Fibroblast of mammary gland (primary cell): ENCODE results near the gene RECK.
A peak's percentile ranks its signal among the peaks of the same experiment; 100 is the strongest.
"Not testable (repeated sequence)": the region's sequence is repeated elsewhere in the genome, so short reads cannot be mapped to it uniquely, and the experiment has no call there.

ENCODE experiments used
- DNase-seq: peaks from one replicate; pipeline ENCODE4 v3.0.0-alpha.2; 2010; ENCODE audit warnings: low read depth
- H3K4me3 ChIP-seq: 2 replicates; pipeline ENCODE4 v1.5.1; 2011; ENCODE audit warnings: low read depth, mild to moderate bottlenecking, low read length, moderate library complexity; ENCODE audit not compliant: control insufficient read depth
- TF ChIP-seq, protein P1 (sequence below): conservative IDR thresholded peaks from 2 replicates; pipeline ENCODE4 v1.5.1; 2011; ENCODE audit warnings: low read depth, low read length, inconsistent platforms; ENCODE audit not compliant: control insufficient read depth, insufficient read depth

The RECK gene

DNA sequence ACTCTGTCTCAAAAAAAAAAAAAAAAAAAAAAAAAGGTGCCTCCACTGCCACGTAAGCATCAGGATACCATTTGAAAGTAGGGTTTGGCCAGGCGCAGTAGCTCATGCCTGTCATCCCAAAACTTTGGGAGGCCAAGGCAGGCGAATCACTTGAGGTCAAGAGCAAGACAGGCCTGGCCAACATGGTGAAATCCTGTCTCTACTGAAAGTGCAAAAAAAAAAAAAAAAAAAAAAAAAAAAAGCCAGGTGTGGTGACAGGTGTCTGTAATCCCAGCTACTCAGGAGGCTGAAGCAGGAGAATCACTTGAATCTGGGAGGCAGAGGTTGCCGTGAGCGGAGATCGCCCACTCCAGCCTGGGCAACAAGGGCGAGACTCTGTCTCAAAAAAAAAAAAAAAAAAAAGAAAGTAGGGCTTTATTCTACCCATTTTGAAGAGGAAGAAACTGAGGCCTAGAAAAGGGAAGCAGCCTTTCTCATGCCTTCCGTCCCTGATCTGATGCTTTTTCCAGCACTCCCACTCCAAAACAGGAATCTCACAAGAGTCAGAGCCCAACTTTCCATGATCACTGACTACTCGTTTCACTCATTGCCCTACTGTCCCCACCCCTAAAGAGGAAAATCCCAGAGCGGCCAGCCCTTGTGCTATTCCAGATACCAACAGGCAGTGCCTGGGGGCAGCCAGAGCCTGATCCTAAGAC lies 116.2 kb downstream of the RECK start:
- TF ChIP-seq, protein P1, sequence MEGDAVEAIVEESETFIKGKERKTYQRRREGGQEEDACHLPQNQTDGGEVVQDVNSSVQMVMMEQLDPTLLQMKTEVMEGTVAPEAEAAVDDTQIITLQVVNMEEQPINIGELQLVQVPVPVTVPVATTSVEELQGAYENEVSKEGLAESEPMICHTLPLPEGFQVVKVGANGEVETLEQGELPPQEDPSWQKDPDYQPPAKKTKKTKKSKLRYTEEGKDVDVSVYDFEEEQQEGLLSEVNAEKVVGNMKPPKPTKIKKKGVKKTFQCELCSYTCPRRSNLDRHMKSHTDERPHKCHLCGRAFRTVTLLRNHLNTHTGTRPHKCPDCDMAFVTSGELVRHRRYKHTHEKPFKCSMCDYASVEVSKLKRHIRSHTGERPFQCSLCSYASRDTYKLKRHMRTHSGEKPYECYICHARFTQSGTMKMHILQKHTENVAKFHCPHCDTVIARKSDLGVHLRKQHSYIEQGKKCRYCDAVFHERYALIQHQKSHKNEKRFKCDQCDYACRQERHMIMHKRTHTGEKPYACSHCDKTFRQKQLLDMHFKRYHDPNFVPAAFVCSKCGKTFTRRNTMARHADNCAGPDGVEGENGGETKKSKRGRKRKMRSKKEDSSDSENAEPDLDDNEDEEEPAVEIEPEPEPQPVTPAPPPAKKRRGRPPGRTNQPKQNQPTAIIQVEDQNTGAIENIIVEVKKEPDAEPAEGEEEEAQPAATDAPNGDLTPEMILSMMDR = no peak
- H3K4me3 ChIP-seq = no peak overlapping the region
- DNase-seq = no peak

DNA sequence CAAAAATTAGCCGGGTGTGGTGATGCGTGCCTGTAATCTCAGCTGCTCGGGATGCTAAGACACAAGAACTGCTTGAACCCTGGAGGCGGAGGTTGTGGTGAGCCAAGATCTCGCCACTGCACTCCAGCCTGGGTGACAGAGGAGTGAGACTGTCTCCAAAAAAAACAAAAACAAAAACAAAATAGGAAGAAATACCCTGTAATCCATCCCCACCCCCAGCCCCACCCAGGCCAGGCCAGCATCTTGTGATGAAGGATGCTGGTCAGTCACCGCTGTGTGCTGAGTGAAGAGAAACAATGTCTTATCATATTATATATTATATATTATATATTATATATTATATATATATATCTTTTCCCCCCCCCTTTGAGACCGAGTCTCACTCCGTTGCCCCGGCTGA lies 117.0 kb downstream of the RECK start:
- no peak overlapping the region for H3K4me3 ChIP-seq
- TF ChIP-seq, protein P1 = no peak
- no peak for DNase-seq

DNA sequence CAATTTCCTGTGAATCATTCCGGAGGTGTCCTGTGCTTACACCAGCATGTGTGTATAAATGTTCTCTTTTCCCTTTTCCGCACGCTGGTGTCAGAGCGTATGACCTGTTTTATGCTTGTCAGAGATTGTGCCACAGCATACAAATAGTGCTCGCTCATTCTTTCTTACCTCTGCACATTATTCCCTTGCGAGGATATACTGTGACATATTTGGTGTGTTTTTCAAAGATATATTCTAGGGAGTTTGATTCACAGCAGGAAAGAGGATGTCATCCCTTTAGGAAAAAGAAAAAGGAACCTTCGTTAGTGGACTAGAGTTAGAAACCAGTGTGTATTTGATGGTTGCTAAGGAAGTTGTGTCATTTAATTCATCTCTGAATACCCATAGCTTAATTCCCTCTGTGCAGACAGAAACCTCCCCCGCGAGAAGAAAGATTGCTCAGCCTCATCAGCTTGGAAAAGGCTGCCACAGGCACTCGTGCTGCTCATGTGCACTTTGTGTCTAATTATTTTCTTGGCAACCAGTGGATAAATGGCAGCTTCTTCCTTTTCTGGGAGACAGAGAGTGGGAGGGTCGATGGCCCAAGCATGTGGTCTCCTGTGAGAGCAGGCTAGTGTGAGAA lies 117.7 kb downstream of the RECK start:
- TF ChIP-seq, protein P1 = no peak
- DNase-seq = peak; percentile 84
- H3K4me3 ChIP-seq = no peak overlapping the region

DNA sequence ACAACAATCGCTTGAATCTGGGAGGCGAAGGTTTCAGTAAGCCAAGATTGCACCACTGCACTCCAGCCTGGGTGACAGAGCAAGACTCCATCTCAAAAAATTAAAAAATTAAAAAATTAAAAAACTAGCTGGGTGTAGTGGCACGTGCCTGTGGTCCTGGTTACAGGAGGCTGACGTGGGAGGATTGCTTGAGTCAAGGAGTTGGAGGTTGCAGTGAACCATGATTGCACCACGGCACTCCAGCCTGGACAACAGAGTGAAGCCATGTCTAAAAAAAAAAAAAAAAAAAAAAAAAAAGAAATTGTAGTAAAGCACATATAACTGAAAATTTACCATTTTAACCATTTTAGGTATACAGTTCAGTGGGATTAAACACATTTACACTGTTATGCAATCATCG lies 119.4 kb downstream of the RECK start:
- DNase-seq = no peak
- TF ChIP-seq, protein P1 = no peak
- H3K4me3 ChIP-seq = no peak overlapping the region

DNA sequence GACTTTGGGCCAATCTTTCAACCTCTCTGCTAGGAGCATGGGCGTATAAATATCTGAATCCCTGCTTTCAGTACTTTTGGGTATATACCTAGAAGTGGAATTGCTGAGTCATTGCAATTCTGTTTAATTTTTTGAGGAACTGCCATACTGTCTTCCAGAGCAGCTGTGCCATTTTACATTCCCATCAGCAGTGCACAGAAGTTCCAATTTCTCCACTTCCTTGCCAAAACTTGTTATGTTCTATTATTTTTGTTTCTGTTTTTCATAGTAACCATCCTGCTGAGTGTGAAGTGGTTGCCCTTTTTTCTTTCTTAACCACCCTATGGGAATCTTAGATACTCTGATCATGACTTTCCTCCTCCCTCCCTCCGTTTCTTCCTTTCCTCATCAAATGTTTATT lies 121.4 kb downstream of the RECK start:
- DNase-seq = peak; percentile 28
- TF ChIP-seq, protein P1 = no peak
- H3K4me3 ChIP-seq = no peak overlapping the region

DNA sequence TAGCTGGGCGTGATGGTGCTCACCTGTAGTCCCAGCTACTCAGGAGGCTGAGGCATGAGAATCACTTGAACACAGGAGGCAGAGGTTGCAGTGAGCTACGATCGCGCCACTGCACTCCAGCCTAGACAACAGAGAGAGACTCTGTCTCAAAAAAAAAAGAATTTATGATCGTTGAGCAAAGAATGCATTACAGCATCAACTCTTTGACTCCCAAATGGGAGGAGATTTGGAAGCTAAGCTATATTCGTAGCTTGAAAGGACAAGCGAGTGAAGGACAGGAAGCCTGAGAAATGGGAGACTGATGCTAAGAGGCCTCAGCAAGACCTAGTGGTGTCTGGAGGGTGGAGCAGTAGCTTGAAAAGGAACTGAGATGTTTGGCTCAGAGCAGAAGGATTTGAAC lies 122.2 kb downstream of the RECK start:
- peak; percentile 41 for DNase-seq
- H3K4me3 ChIP-seq = no peak overlapping the region
- TF ChIP-seq, protein P1 = no peak

DNA sequence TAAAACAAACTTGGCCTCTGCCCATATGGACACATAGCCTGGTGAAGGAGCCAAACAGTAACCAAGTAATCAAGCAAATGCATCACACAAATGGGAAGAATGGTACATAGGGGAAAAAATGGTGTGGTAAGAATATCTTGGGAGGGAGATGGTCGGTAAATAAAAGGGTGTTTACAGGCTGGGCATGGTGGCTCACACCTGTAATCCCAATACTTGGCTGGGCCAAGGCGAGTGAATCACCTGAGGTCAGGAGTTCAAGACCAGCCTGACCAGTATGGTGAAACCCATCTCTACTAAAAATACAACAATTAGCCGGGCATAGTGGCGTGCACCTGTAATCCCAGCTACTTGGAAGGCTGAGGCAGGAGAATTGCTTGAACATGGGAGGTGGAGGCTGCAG lies 122.8 kb downstream of the RECK start:
- not testable (repeated sequence) for DNase-seq, H3K4me3 ChIP-seq

DNA sequence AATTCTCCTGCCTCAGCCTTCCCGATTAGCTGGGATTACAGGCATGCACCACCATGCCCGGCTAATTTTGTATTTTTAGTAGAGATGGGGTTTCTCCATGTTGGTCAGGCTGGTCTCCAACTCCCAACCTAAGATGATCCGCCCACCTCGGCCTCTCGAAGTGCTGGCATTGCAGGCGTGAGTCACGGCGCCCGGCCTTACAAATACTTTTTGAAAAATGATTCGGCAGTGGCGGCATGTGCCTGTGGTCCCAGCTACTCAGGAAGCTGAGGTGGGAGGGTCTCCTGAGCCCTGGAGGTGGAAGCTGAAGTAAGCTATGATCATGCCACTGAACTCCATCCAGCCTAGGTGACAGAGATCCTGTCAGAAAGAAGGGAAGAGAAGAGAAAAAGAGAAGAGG lies 123.4 kb downstream of the RECK start:
- not testable (repeated sequence) for H3K4me3 ChIP-seq
- peak; percentile 43 for DNase-seq
